Measurements from ENCODE around the gene TOR2A.

GRCh38 chr9:127756233-127756632 lies 21.1 kb upstream of the TOR2A start:
- TF ChIP-seq CTCF (IDR thresholded peaks at IDR 0.05) (no peak), MAX (CRISPR knock-in tag; IDR thresholded peaks at IDR 0.05) (no peak), MYBL2 (CRISPR knock-in tag; IDR thresholded peaks at IDR 0.05) (no peak), ATF6 (CRISPR knock-in tag; IDR thresholded peaks at IDR 0.05) (no peak)
